GM12878 (cell line): ENCODE measurements around the gene CAPN15. TPM values are rescaled to one million over a fixed set of nuclear protein-coding genes. Genes with fewer than 3 reads are reported as not detected.

Experiments
- ATAC-seq: fragments of 200-7000 bp; cut with Tn5 transposase; 3 replicates; pipeline ENCODE4 v1.9.1; 2020; ENCODE audit warnings: mild to moderate bottlenecking, moderate library complexity
- BruUV-seq: library from RNA; stranded (reverse); fragments of 400-500 nt; replicated peaks from 2 replicates; lab custom pipeline; 2021; lab: Mats Ljungman, UMichigan
- CTCF ChIA-PET: fragments of 300-600 bp; sonication (Branson Sonifier 250); formaldehyde crosslinking; extraction: SDS; loops from one replicate; lab custom pipeline; 2021; ENCODE audit warnings: inconsistent platforms; lab: Yijun Ruan, JAX
- POLR2A ChIA-PET: fragments of 350-600 bp; formaldehyde crosslinking; extraction: SDS; loops from one replicate; lab custom pipeline; 2021; ENCODE audit warnings: inconsistent platforms; lab: Charles Lee
- RAD21 ChIA-PET: fragments of 300-600 bp; sonication (Branson Sonifier 250); formaldehyde crosslinking; loops from one replicate; lab custom pipeline; 2023; ENCODE audit warnings: antibody characterized with exemption; ENCODE audit not compliant: unreplicated experiment; lab: Charles Lee
- SMC1A ChIA-PET: fragments of 300-600 bp; sonication (Branson Sonifier 250); formaldehyde crosslinking; loops from one replicate; lab custom pipeline; 2023; ENCODE audit not compliant: unreplicated experiment, uncharacterized antibody; lab: Charles Lee
- DNase-seq: peaks from one replicate; pipeline ENCODE4 v3.0.0-alpha.2; 2011; ENCODE audit warnings: low read depth, low spot score
- FAIRE-seq: peaks from 3 replicates; lab custom pipeline; 2011; peaks lifted over from hg19 to GRCh38; lab: Jason Lieb, UNC
- H2AFZ ChIP-seq: 2 replicates; pipeline ENCODE4 v1.6.0; 2011; ENCODE audit warnings: low read depth, low read length, control low read depth; ENCODE audit not compliant: control insufficient read depth
- H3K27ac ChIP-seq: 2 replicates; pipeline ENCODE4 v1.5.1; 2011; ENCODE audit warnings: control low read depth; ENCODE audit not compliant: control insufficient read depth, insufficient read depth
- H3K27me3 ChIP-seq, 2 experiments: replicated peaks in 1 of 2; 2 replicates each; pipeline versions ENCODE4 v1.6.0 to v1.6.1; 2011; ENCODE audit warnings: low read length in 1 of 2; ENCODE audit not compliant: control insufficient read depth in 2 of 2, insufficient read depth in 2 of 2
- H3K36me3 ChIP-seq, 2 experiments: 2 replicates each; pipeline ENCODE4 v1.5.1; 2011; ENCODE audit warnings: low read length in 1 of 2; ENCODE audit not compliant: control insufficient read depth in 2 of 2, insufficient read depth in 2 of 2
- H3K4me1 ChIP-seq: 2 replicates; pipeline ENCODE4 v1.6.1; 2011; ENCODE audit warnings: mild to moderate bottlenecking, low read length, moderate library complexity, mixed read lengths; ENCODE audit not compliant: control insufficient read depth, insufficient read depth
- H3K4me2 ChIP-seq: 2 replicates; pipeline ENCODE4 v1.6.0; 2011; ENCODE audit warnings: control low read depth; ENCODE audit not compliant: control insufficient read depth, insufficient read depth
- H3K4me3 ChIP-seq: fragments of 200-600 bp; sonication (generic); 2 replicates; pipeline ENCODE4 v1.5.1; 2016
- H3K79me2 ChIP-seq: 2 replicates; pipeline ENCODE4 v1.6.0; 2011; ENCODE audit warnings: low read length; ENCODE audit not compliant: control insufficient read depth, insufficient read depth
- H3K9ac ChIP-seq: 2 replicates; pipeline ENCODE4 v1.8.0; 2011; ENCODE audit warnings: low read length, control low read depth, mixed read lengths; ENCODE audit not compliant: control insufficient read depth, insufficient read depth
- H3K9me3 ChIP-seq: replicated peaks from 3 replicates; pipeline ENCODE4 v1.5.1; 2011; ENCODE audit warnings: mild to moderate bottlenecking, low read length; ENCODE audit not compliant: control insufficient read depth, insufficient read depth
- H4K20me1 ChIP-seq: 2 replicates; pipeline ENCODE4 v1.6.0; 2011; ENCODE audit not compliant: control insufficient read depth, insufficient read depth
- BACH1 ChIP-seq: fragments of 450-650 bp; IDR thresholded peaks from 2 replicates; pipeline ENCODE4 v1.6.1; 2017; ENCODE audit warnings: mild to moderate bottlenecking, borderline replicate concordance
- GABPA ChIP-seq: IDR thresholded peaks from 2 replicates; pipeline ENCODE4 v1.6.1; 2014; ENCODE audit warnings: antibody characterized with exemption, low read depth, mild to moderate bottlenecking, inconsistent platforms
- HDGF ChIP-seq: fragments of 450-650 bp; IDR thresholded peaks from 2 replicates; pipeline ENCODE4 v1.6.1; 2016; ENCODE audit warnings: antibody characterized with exemption
- JUNB ChIP-seq: IDR thresholded peaks from 2 replicates; pipeline ENCODE4 v1.6.1; 2016; ENCODE audit warnings: antibody characterized with exemption, mild to moderate bottlenecking
- MEF2A ChIP-seq: IDR thresholded peaks from 2 replicates; pipeline ENCODE4 v1.6.1; 2011; ENCODE audit warnings: low read depth, mild to moderate bottlenecking, low read length, moderate library complexity; ENCODE audit not compliant: insufficient read depth
- MYB ChIP-seq: fragments of 150-350 bp; IDR thresholded peaks from 2 replicates; pipeline ENCODE4 v1.6.1; 2014; ENCODE audit warnings: mild to moderate bottlenecking, low read depth, low read length, borderline replicate concordance
- RB1 ChIP-seq: fragments of 450-650 bp; formaldehyde crosslinking; IDR thresholded peaks from 2 replicates; pipeline ENCODE4 v1.6.1; 2017; ENCODE audit warnings: mild to moderate bottlenecking, borderline replicate concordance
- RUNX3 ChIP-seq: IDR thresholded peaks from 2 replicates; pipeline ENCODE4 v1.6.1; 2012; ENCODE audit warnings: low read length, inconsistent platforms
- TCF7 ChIP-seq: IDR thresholded peaks from 2 replicates; pipeline ENCODE4 v1.6.1; 2014; ENCODE audit warnings: antibody characterized with exemption, borderline replicate concordance
- ZNF274 ChIP-seq: IDR thresholded peaks from one replicate; pipeline ENCODE4 v1.8.0; 2011; ENCODE audit not compliant: insufficient read length, insufficient read depth
- WGBS: methylation state at CpG from one replicate; pipeline ENCODE4 v1.1.6; 2016; ENCODE audit warnings: low lambda C conversion rate; ENCODE audit not compliant: insufficient replicate concordance, insufficient coverage; ENCODE audit errors: missing lambda C conversion rate; 5-methylcytosine and 5-hydroxymethylcytosine counted together
- in situ Hi-C: fragments of 300-500 bp; cut with MboI; formaldehyde crosslinking; loops from 9 replicates; pipeline ENCODE4 v1.14.3; 2018; ENCODE audit warnings: mixed read lengths
- intact Hi-C: fragments of 100-400 bp; cut with micrococcal nuclease; formaldehyde crosslinking; loops from one replicate; pipeline ENCODE4 v1.14.2; 2022; ENCODE audit not compliant: unreplicated experiment
- polyA plus RNA-seq, 11 experiments: library from polyadenylated mRNA; depleted of rRNA in 4 of 11; unstranded in 6 of 11; stranded (reverse) in 5 of 11; fragments of >200 nt; fragmentation: Nextera tagmentation in 4 of 11; fragmentation: Illumina TruSeq in 1 of 11; extraction: Ambion mirVana in 4 of 11; extraction: Trizol in 1 of 11; gene quantifications; 1 replicate in 1 of 11; 2 replicates in 10 of 11; pipeline versions ENCODE4 v1.2.1 to v1.2.3, GENCODE V29; 2011 to 2016; ENCODE audit warnings: inconsistent platforms in 2 of 11, missing spikeins in 2 of 11, low read depth in 1 of 11
- total RNA-seq, 4 experiments: library from RNA; depleted of rRNA in 3 of 4; stranded (reverse); fragments of >200 nt in 3 of 4; fragmentation: Illumina TruSeq in 1 of 4; extraction: Trizol in 1 of 4; gene quantifications; 2 replicates each; pipeline versions ENCODE4 v1.2.1 to v1.2.3, GENCODE V29; 2013 to 2021
- TF ChIP-seq, protein P1 (sequence below): fragments of 450-650 bp; formaldehyde crosslinking; IDR thresholded peaks from 2 replicates; pipeline ENCODE4 v1.5.0; 2022; ENCODE audit warnings: mild to moderate bottlenecking, missing genetic modification characterization

CAPN15 gene
- total and polyA plus RNA-seq, 10 of the 15 experiments (the other 5 are each of a cell fraction or from before 2014, with no cell fraction given), result 0.40 to 78.5 (median 8.3) TPM

DNA sequence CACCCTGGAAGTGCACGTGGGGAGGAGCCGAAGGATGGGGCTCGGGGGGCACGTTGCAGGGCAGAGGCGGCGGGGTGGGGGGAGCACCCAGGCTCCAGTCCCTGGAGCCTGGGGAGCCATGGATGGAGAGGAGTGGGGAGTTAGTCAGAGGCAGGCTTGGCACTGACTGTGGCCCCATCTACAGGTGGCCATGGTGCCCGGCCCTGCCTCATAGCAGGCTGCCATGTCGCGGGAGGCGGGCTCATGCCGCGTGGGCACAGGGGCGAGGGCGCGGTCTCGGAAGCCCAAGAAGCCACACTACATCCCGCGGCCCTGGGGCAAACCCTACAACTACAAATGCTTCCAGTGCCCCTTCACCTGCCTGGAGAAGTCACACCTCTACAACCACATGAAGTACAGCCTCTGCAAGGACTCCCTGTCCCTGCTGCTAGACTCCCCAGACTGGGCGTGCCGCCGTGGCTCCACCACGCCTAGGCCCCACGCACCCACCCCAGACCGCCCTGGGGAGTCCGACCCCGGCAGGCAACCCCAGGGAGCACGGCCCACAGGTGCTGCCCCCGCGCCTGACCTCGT is 35.6 kb downstream of the CAPN15 start:
- ATAC-seq (no peak), FAIRE-seq (no peak)
- Histone ChIP-seq H3K36me3 (no peaks in the 10 kb centered on the region), H3K27me3 (peaks cover 4 to 9% of the 10 kb centered on the region in 2 experiments; a peak in 3 of 4 replicates), H3K4me2 (no peak overlapping the region)
- no peak for TF ChIP-seq JUNB
- no peak for TF ChIP-seq TCF7
- TF ChIP-seq, all 136 proteins: peak for 0
- Histone ChIP-seq H3K79me2 (no peaks in the 10 kb centered on the region), H3K9me3 (no peaks in the 10 kb centered on the region), H3K27ac (no peak overlapping the region), H4K20me1 (no peaks in the 10 kb centered on the region), H3K9ac (no peak overlapping the region), H2AFZ (no peak overlapping the region), H3K4me1 (peaks cover 12% of the 10 kb centered on the region), H3K4me3 (no peak overlapping the region)
- POLR2A ChIA-PET, result no interaction called here
- CTCF ChIA-PET, result no interaction called here
- intact Hi-C loops (no loop called here), in situ Hi-C loops (no loop called here)
- BruUV-seq, result no TSS peak
- RAD21 ChIA-PET, result no interaction called here
- SMC1A ChIA-PET, result no interaction called here
- DNase-seq, result no peak
- 67% methylated on average over 25 of the region's 30 CpGs for WGBS

DNA sequence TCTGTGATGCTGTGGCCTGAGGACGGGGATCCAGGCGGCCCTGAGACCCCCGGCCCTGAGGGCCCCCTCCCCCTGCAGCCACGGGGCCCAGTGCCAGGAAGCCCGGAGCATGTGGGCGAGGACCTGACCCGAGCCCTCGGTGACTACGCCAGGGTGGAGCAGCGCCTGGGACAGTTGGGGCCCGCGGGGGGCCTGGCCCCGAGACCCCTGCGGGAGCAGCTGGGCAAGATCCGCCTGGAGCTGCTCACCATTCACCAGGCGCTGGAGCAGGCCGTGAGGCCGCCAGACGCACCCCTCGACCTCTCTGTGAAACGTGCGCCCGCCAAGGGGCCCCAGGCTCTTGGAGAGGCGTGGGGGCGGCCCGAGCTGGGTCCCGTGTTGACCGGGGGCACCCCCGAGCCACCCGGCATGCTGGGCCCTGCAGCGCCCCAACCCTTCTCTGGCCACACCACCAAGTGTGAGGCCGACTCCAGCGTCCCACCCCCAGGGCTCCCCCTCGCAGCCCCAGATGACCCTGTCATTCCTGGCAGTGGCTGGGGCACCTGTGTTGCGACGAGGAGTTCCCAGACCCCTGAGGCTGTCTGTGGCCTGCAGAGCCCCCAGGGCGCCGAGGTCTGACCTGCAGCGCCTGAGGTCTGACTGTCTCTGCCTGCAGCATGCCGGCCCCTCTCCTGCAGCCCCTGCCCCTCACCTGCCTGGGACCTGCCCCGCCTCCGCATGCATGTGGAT is 37.3 kb downstream of the CAPN15 start:
- H3K4me1 ChIP-seq, result peaks cover 19% of the 10 kb centered on the region
- FAIRE-seq, result no peak
- no peak overlapping the region for H3K27ac ChIP-seq
- no peak overlapping the region for H3K4me3 ChIP-seq
- no peaks in the 10 kb centered on the region for H3K36me3 ChIP-seq
- H4K20me1 ChIP-seq, result no peaks in the 10 kb centered on the region
- no peak for DNase-seq
- no peak for ATAC-seq
- ChIA-PET RAD21 (no interaction called here), CTCF (no interaction called here), POLR2A (no interaction called here), SMC1A (no interaction called here)
- peaks cover 2% of the 10 kb centered on the region in 2 experiments; a peak in 2 of 4 replicates for H3K27me3 ChIP-seq
- no peak overlapping the region for H3K9ac ChIP-seq
- intact Hi-C loops (loop anchor here (5.0 kb wide), 1 partner anchor 38 kb away; the partner anchor contains the start of gene CAPN15), in situ Hi-C loops (loop anchor here (5.0 kb wide), 1 partner anchor 33 kb away; no protein-coding TSS in a partner anchor)
- WGBS, result 67% methylated on average over 27 of the region's 42 CpGs
- no peak overlapping the region for H3K4me2 ChIP-seq
- H2AFZ ChIP-seq, result no peak overlapping the region
- no peaks in the 10 kb centered on the region for H3K79me2 ChIP-seq
- no TSS peak for BruUV-seq
- no peaks in the 10 kb centered on the region for H3K9me3 ChIP-seq
- TF ChIP-seq RUNX3 (no peak), MEF2A (no peak), BACH1 (no peak), ZNF274 (no peak), MYB (no peak), GABPA (no peak), RB1 (no peak), HDGF (no peak)
- TF ChIP-seq, protein P1, sequence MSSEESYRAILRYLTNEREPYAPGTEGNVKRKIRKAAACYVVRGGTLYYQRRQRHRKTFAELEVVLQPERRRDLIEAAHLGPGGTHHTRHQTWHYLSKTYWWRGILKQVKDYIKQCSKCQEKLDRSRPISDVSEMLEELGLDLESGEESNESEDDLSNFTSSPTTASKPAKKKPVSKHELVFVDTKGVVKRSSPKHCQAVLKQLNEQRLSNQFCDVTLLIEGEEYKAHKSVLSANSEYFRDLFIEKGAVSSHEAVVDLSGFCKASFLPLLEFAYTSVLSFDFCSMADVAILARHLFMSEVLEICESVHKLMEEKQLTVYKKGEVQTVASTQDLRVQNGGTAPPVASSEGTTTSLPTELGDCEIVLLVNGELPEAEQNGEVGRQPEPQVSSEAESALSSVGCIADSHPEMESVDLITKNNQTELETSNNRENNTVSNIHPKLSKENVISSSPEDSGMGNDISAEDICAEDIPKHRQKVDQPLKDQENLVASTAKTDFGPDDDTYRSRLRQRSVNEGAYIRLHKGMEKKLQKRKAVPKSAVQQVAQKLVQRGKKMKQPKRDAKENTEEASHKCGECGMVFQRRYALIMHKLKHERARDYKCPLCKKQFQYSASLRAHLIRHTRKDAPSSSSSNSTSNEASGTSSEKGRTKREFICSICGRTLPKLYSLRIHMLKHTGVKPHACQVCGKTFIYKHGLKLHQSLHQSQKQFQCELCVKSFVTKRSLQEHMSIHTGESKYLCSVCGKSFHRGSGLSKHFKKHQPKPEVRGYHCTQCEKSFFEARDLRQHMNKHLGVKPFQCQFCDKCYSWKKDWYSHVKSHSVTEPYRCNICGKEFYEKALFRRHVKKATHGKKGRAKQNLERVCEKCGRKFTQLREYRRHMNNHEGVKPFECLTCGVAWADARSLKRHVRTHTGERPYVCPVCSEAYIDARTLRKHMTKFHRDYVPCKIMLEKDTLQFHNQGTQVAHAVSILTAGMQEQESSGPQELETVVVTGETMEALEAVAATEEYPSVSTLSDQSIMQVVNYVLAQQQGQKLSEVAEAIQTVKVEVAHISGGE (CRISPR knock-in tag), result no peak
